WTC11 (cell line): ENCODE results near the gene OTULIN. TPM values are rescaled to one million over a fixed set of nuclear protein-coding genes. Genes with fewer than 3 reads are reported as not detected.

Source experiments
- ATAC-seq: fragments of 200-7000 bp; cut with Tn5 transposase; 2 replicates; pipeline ENCODE4 v1.10.0; 2021; ENCODE audit warnings: mild to moderate bottlenecking, moderate library complexity
- CTCF ChIA-PET: fragments of 300-600 bp; sonication (Branson Sonifier 250); formaldehyde crosslinking; loops from one replicate; lab custom pipeline; 2021; ENCODE audit warnings: antibody characterized with exemption; lab: Charles Lee
- POLR2A ChIA-PET: fragments of 350-600 bp; sonication (Branson Sonifier 250); formaldehyde crosslinking; loops from one replicate; lab custom pipeline; 2021; ENCODE audit warnings: antibody characterized with exemption; lab: Charles Lee
- DNase-seq: peaks from one replicate; pipeline ENCODE4 v3.0.0; 2021; ENCODE audit warnings: low spot score
- H3K27ac Mint-ChIP-seq: 2 replicates; pipeline ENCODE4 v1.8.0; 2021; ENCODE audit warnings: mixed read lengths
- H3K27me3 Mint-ChIP-seq: 2 replicates; pipeline ENCODE4 v1.8.0; 2021; ENCODE audit warnings: low read depth, mild to moderate bottlenecking, moderate library complexity, mixed read lengths
- H3K36me3 Mint-ChIP-seq: 2 replicates; pipeline ENCODE4 v1.8.0; 2021; ENCODE audit warnings: mixed read lengths
- H3K4me1 Mint-ChIP-seq: 2 replicates; pipeline ENCODE4 v1.8.0; 2022; ENCODE audit warnings: mixed read lengths
- H3K4me3 Mint-ChIP-seq: 2 replicates; pipeline ENCODE4 v1.8.0; 2021; ENCODE audit warnings: mild to moderate bottlenecking, moderate library complexity, mixed read lengths
- H3K9me3 Mint-ChIP-seq: 2 replicates; pipeline ENCODE4 v1.8.0; 2021; ENCODE audit warnings: mixed read lengths
- AFF4 ChIP-seq: sonication (generic); formaldehyde crosslinking; IDR thresholded peaks from 2 replicates; pipeline ENCODE4 v1.8.1; 2023; ENCODE audit warnings: mild to moderate bottlenecking, missing genetic modification reagents, borderline replicate concordance
- ATF1 ChIP-seq: sonication (generic); formaldehyde crosslinking; IDR thresholded peaks from 2 replicates; pipeline ENCODE4 v1.8.1; 2023; ENCODE audit warnings: mild to moderate bottlenecking, moderate library complexity, missing genetic modification reagents
- ELF4 ChIP-seq: sonication (generic); formaldehyde crosslinking; IDR thresholded peaks from 2 replicates; pipeline ENCODE4 v1.8.1; 2022; ENCODE audit warnings: low read depth, mild to moderate bottlenecking, moderate library complexity, missing genetic modification reagents
- EMX1 ChIP-seq: fragments of 250-450 bp; sonication (Bioruptor Pico); IDR thresholded peaks from 2 replicates; pipeline ENCODE4 v1.8.0; 2021; ENCODE audit warnings: mild to moderate bottlenecking
- FOXP1 ChIP-seq: sonication (generic); formaldehyde crosslinking; IDR thresholded peaks from 2 replicates; pipeline ENCODE4 v1.8.0; 2022; ENCODE audit warnings: missing genetic modification reagents, mild to moderate bottlenecking, moderate library complexity, borderline replicate concordance
- IRF1 ChIP-seq: sonication (generic); formaldehyde crosslinking; IDR thresholded peaks from 2 replicates; pipeline ENCODE4 v1.8.0; 2023; ENCODE audit warnings: missing genetic modification reagents
- JUN ChIP-seq: sonication (generic); formaldehyde crosslinking; IDR thresholded peaks from 2 replicates; pipeline ENCODE4 v1.8.0; 2023; ENCODE audit warnings: mild to moderate bottlenecking, missing genetic modification reagents
- MYBL2 ChIP-seq: sonication (generic); formaldehyde crosslinking; IDR thresholded peaks from 2 replicates; pipeline ENCODE4 v1.8.1; 2023; ENCODE audit warnings: mild to moderate bottlenecking, moderate library complexity, missing genetic modification reagents
- NFATC4 ChIP-seq: fragments of 250-450 bp; sonication (Bioruptor Pico); IDR thresholded peaks from 2 replicates; pipeline ENCODE4 v1.9.0; 2021; ENCODE audit warnings: mild to moderate bottlenecking
- NR1H2 ChIP-seq: sonication (generic); formaldehyde crosslinking; IDR thresholded peaks from 2 replicates; pipeline ENCODE4 v1.9.0; 2021; ENCODE audit warnings: mild to moderate bottlenecking, moderate library complexity, missing genetic modification reagents
- NR3C1 ChIP-seq: sonication (generic); formaldehyde crosslinking; conservative IDR thresholded peaks from 2 replicates; pipeline ENCODE4 v1.8.1; 2023; ENCODE audit warnings: low read depth, mild to moderate bottlenecking, missing genetic modification reagents
- PRDM15 ChIP-seq: sonication (generic); formaldehyde crosslinking; IDR thresholded peaks from 2 replicates; pipeline ENCODE4 v1.8.0; 2022; ENCODE audit warnings: missing genetic modification reagents
- TEAD1 ChIP-seq: sonication (generic); formaldehyde crosslinking; IDR thresholded peaks from 2 replicates; pipeline ENCODE4 v1.8.0; 2022; ENCODE audit warnings: mild to moderate bottlenecking, missing genetic modification reagents
- ZBTB43 ChIP-seq: sonication (generic); formaldehyde crosslinking; IDR thresholded peaks from 2 replicates; pipeline ENCODE4 v1.8.1; 2023; ENCODE audit warnings: mild to moderate bottlenecking, missing genetic modification reagents
- ZNF121 ChIP-seq: sonication (generic); formaldehyde crosslinking; IDR thresholded peaks from 2 replicates; pipeline ENCODE4 v1.8.0; 2023; ENCODE audit warnings: missing genetic modification reagents
- total RNA-seq: library from RNA; stranded (reverse); gene quantifications from 3 replicates; pipeline ENCODE4 v1.2.3, GENCODE V29; 2021
- TF ChIP-seq, protein P1 (sequence below): sonication (generic); formaldehyde crosslinking; IDR thresholded peaks from 2 replicates; pipeline ENCODE4 v1.8.0; 2022; ENCODE audit warnings: mild to moderate bottlenecking, missing genetic modification reagents
- TF ChIP-seq, protein P2 (sequence below): fragments of 200-600 bp; IDR thresholded peaks from 2 replicates; pipeline ENCODE4 v1.8.0; 2022; ENCODE audit warnings: antibody characterized with exemption
- TF ChIP-seq, protein P3 (sequence below): sonication (generic); formaldehyde crosslinking; IDR thresholded peaks from 2 replicates; pipeline ENCODE4 v1.8.0; 2022; ENCODE audit warnings: mild to moderate bottlenecking, missing genetic modification reagents

Gene OTULIN
- total RNA-seq, 1 experiment from 2014 or later, result 25.0 TPM

DNA sequence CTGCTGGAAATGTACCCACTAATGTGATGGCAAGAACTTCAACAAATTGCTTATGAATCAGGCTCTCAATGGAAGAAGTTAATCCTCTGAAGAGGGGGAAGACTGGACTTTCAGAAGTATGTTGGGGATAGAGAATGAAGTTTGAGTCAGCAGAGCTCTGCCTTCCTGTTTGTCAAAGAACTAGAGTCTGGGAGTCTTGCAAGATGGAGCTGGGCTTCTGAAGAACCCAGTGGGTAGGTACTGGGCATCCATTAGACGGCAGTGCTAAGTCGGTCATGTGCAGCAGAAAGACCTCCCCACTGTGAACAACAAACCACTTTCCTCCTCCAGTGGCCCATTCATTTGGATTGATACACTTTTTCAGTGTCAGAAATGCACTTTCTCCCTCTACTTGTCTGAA is 34.6 kb downstream of the OTULIN start:
- DNase-seq (no peak), ATAC-seq (no peak)
- Mint-ChIP-seq H3K36me3 (peaks cover 32% of the 10 kb centered on the region), H3K4me1 (peaks cover 20% of the 10 kb centered on the region), H3K27ac (no peak overlapping the region), H3K9me3 (no peaks in the 10 kb centered on the region), H3K27me3 (no peaks in the 10 kb centered on the region), H3K4me3 (no peak overlapping the region)
- TF ChIP-seq EMX1 (CRISPR knock-in tag) (no peak), ATF1 (CRISPR knock-in tag) (no peak), NR3C1 (CRISPR knock-in tag) (no peak), NR1H2 (CRISPR knock-in tag) (no peak), ZBTB43 (CRISPR knock-in tag) (no peak), JUN (CRISPR knock-in tag) (no peak), ELF4 (CRISPR knock-in tag) (no peak), MYBL2 (CRISPR knock-in tag) (no peak), FOXP1 (no peak), IRF1 (CRISPR knock-in tag) (no peak), PRDM15 (no peak), AFF4 (CRISPR knock-in tag) (no peak), ZNF121 (CRISPR knock-in tag) (no peak), NFATC4 (no peak), TEAD1 (CRISPR knock-in tag) (no peak)
- TF ChIP-seq, protein P1, sequence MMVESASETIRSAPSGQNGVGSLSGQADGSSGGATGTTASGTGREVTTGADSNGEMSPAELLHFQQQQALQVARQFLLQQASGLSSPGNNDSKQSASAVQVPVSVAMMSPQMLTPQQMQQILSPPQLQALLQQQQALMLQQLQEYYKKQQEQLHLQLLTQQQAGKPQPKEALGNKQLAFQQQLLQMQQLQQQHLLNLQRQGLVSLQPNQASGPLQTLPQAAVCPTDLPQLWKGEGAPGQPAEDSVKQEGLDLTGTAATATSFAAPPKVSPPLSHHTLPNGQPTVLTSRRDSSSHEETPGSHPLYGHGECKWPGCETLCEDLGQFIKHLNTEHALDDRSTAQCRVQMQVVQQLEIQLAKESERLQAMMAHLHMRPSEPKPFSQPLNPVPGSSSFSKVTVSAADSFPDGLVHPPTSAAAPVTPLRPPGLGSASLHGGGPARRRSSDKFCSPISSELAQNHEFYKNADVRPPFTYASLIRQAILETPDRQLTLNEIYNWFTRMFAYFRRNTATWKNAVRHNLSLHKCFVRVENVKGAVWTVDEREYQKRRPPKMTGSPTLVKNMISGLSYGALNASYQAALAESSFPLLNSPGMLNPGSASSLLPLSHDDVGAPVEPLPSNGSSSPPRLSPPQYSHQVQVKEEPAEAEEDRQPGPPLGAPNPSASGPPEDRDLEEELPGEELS (CRISPR knock-in tag), result no peak
- TF ChIP-seq, protein P2, sequence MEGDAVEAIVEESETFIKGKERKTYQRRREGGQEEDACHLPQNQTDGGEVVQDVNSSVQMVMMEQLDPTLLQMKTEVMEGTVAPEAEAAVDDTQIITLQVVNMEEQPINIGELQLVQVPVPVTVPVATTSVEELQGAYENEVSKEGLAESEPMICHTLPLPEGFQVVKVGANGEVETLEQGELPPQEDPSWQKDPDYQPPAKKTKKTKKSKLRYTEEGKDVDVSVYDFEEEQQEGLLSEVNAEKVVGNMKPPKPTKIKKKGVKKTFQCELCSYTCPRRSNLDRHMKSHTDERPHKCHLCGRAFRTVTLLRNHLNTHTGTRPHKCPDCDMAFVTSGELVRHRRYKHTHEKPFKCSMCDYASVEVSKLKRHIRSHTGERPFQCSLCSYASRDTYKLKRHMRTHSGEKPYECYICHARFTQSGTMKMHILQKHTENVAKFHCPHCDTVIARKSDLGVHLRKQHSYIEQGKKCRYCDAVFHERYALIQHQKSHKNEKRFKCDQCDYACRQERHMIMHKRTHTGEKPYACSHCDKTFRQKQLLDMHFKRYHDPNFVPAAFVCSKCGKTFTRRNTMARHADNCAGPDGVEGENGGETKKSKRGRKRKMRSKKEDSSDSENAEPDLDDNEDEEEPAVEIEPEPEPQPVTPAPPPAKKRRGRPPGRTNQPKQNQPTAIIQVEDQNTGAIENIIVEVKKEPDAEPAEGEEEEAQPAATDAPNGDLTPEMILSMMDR, result no peak
- TF ChIP-seq, protein P3, sequence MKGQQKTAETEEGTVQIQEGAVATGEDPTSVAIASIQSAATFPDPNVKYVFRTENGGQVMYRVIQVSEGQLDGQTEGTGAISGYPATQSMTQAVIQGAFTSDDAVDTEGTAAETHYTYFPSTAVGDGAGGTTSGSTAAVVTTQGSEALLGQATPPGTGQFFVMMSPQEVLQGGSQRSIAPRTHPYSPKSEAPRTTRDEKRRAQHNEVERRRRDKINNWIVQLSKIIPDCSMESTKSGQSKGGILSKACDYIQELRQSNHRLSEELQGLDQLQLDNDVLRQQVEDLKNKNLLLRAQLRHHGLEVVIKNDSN (CRISPR knock-in tag), result no peak
- ChIA-PET CTCF (no interaction called here), POLR2A (no interaction called here)
